AG10803 (cell line): ENCODE results near the gene CTNNA2.
"Not testable (repeated sequence)": the region's sequence is repeated elsewhere in the genome, so short reads cannot be mapped to it uniquely, and the experiment has no call there.

Experiments used
- DNase-seq: peaks from one replicate; pipeline ENCODE4 v3.0.0; 2010; ENCODE audit warnings: low read depth
- H3K4me3 ChIP-seq: 2 replicates; pipeline ENCODE4 v1.5.1; 2011; ENCODE audit warnings: mild to moderate bottlenecking, low read length, control low read depth
- TF ChIP-seq, protein P1 (sequence below): conservative IDR thresholded peaks from 2 replicates; pipeline ENCODE4 v1.5.1; 2011; ENCODE audit warnings: mild to moderate bottlenecking, low read length, control low read depth, inconsistent platforms

The CTNNA2 gene

DNA sequence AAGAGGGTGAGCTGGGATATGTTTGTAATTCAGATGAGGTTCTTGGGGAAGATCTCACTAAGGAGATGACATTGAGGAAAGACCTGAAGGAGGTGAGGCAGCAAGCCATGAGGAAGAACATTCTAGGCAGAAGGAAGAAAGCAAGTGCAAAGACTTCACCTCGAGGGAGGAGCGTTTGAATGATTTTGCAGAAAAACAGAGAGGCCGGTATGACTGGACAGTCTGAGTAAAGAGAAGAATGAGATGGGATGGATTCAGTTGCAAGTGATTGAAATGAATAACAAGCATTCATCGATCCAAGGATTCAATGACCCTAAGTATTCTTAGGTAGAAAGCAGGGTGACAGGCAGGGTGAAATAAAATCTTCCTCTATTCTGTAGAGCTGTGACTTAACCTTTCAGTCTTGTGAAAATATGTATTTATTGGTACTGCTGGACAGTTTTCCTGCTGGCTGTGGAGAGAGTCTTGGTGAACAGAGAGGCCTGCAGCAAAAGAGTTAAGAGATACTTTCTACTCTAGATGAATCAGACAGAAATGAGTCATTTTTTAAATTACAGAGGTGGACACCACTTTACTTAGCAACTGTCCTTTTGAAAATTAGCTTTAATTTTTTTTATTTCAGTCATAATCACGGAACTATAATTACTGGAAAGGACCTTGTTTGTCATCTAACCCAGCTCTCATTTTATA lies 513.3 kb downstream of the CTNNA2 start:
- no peak overlapping the region for H3K4me3 ChIP-seq
- DNase-seq = peak; percentile 9
- TF ChIP-seq, protein P1, sequence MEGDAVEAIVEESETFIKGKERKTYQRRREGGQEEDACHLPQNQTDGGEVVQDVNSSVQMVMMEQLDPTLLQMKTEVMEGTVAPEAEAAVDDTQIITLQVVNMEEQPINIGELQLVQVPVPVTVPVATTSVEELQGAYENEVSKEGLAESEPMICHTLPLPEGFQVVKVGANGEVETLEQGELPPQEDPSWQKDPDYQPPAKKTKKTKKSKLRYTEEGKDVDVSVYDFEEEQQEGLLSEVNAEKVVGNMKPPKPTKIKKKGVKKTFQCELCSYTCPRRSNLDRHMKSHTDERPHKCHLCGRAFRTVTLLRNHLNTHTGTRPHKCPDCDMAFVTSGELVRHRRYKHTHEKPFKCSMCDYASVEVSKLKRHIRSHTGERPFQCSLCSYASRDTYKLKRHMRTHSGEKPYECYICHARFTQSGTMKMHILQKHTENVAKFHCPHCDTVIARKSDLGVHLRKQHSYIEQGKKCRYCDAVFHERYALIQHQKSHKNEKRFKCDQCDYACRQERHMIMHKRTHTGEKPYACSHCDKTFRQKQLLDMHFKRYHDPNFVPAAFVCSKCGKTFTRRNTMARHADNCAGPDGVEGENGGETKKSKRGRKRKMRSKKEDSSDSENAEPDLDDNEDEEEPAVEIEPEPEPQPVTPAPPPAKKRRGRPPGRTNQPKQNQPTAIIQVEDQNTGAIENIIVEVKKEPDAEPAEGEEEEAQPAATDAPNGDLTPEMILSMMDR = no peak

DNA sequence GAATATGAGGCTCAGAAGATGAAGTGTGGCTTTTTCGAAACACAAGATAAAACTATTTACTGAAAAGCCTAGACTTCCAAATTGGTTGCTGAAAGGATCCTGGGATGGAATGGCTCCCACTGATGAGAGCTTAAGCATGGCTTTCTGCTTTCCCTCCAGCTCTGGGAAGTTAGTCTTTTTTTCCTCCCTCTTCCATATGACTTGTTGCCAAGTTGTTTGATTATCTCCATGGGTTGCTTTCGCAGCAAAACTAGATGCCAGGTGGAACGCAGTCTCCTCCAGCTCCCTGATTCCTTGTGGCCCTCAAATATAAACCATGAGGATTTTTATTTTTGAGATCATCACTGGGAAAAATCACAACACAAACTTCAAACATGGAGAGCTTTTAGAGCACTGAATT lies 515.2 kb downstream of the CTNNA2 start:
- no peak for DNase-seq
- TF ChIP-seq, protein P1 = no peak
- H3K4me3 ChIP-seq = no peak overlapping the region

DNA sequence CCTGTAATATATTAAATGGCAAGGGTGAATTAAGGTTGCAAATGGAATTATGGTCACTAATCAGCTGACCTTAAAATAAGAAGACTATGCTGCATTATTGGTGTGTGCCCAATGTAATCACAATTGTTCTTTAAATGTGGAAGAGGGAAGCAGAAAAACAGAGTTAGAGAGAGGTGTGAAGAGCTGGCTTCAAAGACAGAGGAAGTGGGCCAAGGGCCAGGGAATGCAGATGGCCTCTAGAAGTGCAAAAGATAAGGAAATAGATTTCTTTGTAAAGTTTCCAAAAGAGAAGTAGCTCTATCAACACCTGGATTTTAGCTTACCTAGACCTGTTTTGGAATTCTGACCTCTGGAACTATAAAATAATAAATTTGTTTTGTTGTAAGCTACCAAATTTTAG lies 515.7 kb downstream of the CTNNA2 start:
- TF ChIP-seq, protein P1 = no peak
- no peak for DNase-seq
- H3K4me3 ChIP-seq = no peak overlapping the region

DNA sequence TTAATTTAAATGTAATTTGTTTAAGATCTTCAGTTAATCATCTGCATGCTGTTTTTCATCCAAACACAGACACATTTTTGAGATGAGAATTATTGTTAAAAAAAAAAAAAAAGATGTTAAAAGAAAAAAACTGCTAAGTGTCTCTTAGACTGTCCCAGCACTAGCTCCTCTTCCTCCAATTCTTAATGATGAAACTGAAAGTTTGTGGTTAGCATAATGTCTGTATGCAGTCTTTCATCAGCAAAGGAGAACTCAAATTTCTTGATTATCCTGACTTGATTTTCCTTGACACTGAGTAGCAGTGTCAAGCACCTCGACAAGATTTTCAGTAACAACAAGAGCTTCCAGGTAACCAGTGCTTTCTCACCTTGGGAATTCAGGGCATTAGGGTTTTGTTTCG lies 517.3 kb downstream of the CTNNA2 start:
- DNase-seq = no peak
- TF ChIP-seq, protein P1 = no peak
- no peak overlapping the region for H3K4me3 ChIP-seq

DNA sequence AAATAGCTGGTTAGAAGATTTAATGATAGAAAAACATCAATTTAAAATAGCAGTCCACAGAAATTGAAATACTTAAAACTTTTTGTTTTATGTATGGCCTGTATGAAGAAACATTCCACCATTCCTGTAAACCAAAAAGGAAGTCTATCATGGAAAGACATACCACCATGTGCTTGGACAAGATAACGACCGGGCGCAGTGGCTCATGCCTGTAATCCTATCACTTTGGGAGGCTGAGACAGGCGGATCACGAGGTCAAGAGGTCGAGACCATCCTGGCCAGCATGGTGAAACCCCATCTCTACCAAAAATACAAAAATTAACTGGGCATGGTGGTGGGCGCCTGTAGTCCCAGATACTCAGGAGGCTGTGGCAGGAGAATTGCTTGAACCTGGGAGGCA lies 519.8 kb downstream of the CTNNA2 start:
- not testable (repeated sequence) for H3K4me3 ChIP-seq, DNase-seq

DNA sequence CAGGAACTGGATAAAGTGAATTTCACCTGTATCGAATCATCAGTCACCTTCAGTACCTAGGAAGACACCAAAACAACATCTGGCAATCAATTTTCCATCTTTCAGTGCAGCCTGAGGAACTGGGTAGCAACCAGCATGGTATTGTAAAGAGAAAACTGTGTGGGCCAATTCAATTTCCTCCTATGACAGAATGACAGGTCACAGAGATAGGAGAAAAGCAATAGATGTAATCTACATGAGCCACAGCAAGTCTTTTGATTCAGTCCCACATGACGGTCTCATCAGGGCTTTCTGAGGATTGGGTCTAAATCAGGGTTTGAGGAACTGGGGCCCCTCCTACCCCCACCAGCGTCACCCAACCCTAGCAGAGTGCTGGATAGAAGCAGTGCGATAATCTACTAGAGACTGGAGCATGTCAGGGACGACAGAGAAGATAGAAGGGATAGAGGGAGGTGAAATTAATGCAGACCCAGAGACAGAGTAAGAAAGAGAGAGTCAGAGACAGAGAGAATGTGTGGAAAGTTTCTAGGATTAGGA lies 523.0 kb downstream of the CTNNA2 start:
- TF ChIP-seq, protein P1 = no peak
- no peak overlapping the region for H3K4me3 ChIP-seq

DNA sequence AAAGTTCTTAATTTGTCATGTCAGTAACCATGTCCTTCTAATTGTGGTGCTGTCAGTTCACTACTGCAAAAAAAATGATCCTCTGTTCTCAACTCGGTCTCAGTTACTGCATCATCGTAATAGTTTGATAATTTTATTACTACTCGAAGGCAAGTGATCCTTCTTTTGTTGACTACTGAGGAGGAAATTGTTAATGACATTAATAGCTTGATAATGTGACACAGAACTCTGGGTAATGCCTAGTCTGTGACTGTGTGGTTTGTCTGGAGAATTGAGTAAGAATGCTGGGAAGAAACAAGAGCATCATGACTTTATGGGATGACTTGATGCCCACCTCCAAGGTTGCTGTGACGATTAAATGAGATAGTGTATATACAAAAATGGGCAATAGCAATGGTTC lies 524.5 kb downstream of the CTNNA2 start:
- DNase-seq = no peak
- no peak overlapping the region for H3K4me3 ChIP-seq
- TF ChIP-seq, protein P1 = no peak

More for the DNA sequence above, 523.0 kb downstream of the CTNNA2 start:
- no peak for DNase-seq
